Smooth muscle cell (in vitro differentiated cells): ENCODE data around the gene ERMN. TPM values are rescaled to one million over a fixed set of nuclear protein-coding genes. Genes with fewer than 3 reads are reported as not detected.

ENCODE experiments used
- DNase-seq: peaks from one replicate; lab custom pipeline; 2025; ENCODE audit not compliant: unreplicated experiment; lab: John Stamatoyannopoulos, UW
- H2AFZ ChIP-seq: fragments of 200-600 bp; sonication (generic); 2 replicates; pipeline ENCODE4 v1.6.0; 2016; ENCODE audit warnings: antibody characterized with exemption, low read depth, mild to moderate bottlenecking
- H3F3A ChIP-seq: fragments of 200-600 bp; sonication (generic); 2 replicates; pipeline ENCODE4 v1.6.0; 2017; ENCODE audit warnings: antibody characterized with exemption, low read depth
- H3K27ac ChIP-seq: fragments of 200-600 bp; sonication (generic); 2 replicates; pipeline ENCODE4 v1.5.1; 2016; ENCODE audit warnings: low read depth, mild to moderate bottlenecking
- H3K27me3 ChIP-seq: fragments of 200-600 bp; sonication (generic); 2 replicates; pipeline ENCODE4 v1.6.1; 2016; ENCODE audit warnings: low read depth, mild to moderate bottlenecking
- H3K36me3 ChIP-seq: fragments of 200-600 bp; sonication (generic); 2 replicates; pipeline ENCODE4 v1.5.1; 2016; ENCODE audit warnings: low read depth
- H3K4me1 ChIP-seq: fragments of 200-600 bp; sonication (generic); 2 replicates; pipeline ENCODE4 v1.5.1; 2016; ENCODE audit warnings: low read depth
- H3K4me2 ChIP-seq: fragments of 200-600 bp; sonication (generic); 2 replicates; pipeline ENCODE4 v1.6.0; 2016; ENCODE audit warnings: mild to moderate bottlenecking
- H3K4me3 ChIP-seq: fragments of 200-600 bp; sonication (generic); 2 replicates; pipeline ENCODE4 v1.5.1; 2016; ENCODE audit warnings: mild to moderate bottlenecking
- H3K79me2 ChIP-seq: fragments of 200-600 bp; sonication (generic); 2 replicates; pipeline ENCODE4 v1.6.0; 2016; ENCODE audit warnings: low read depth, mild to moderate bottlenecking
- H3K9ac ChIP-seq: fragments of 200-600 bp; sonication (generic); 2 replicates; pipeline ENCODE4 v1.6.0; 2016; ENCODE audit warnings: low read depth
- H3K9me3 ChIP-seq: fragments of 200-600 bp; sonication (generic); replicated peaks from 2 replicates; pipeline ENCODE4 v1.5.1; 2016; ENCODE audit warnings: low read depth
- H4K20me1 ChIP-seq: fragments of 200-600 bp; sonication (generic); 2 replicates; pipeline ENCODE4 v1.6.0; 2016; ENCODE audit warnings: low read depth
- WGBS: methylation state at CpG from one replicate; pipeline ENCODE4 v1.1.7; 2016; ENCODE audit warnings: low lambda C conversion rate; 5-methylcytosine and 5-hydroxymethylcytosine counted together
- polyA plus RNA-seq: library from polyadenylated mRNA; unstranded; fragments of >200 nt; fragmentation: Nextera tagmentation; extraction: Ambion mirVana; gene quantifications from 2 replicates; pipeline ENCODE4 v1.2.1, GENCODE V29; 2016
- total RNA-seq: library from RNA; depleted of rRNA; stranded (reverse); fragments of >200 nt; gene quantifications from 2 replicates; pipeline ENCODE4 v1.2.3, GENCODE V29; 2014
- TF ChIP-seq, protein P1 (sequence below): fragments of 200-600 bp; sonication (generic); IDR thresholded peaks from 2 replicates; pipeline ENCODE4 v1.5.1; 2017; ENCODE audit warnings: borderline replicate concordance, mild to moderate bottlenecking, antibody characterized with exemption; ENCODE audit not compliant: insufficient read depth, poor library complexity, severe bottlenecking

Gene ERMN
- total and polyA plus RNA-seq, 2 experiments from 2014 or later, result not detected

DNA sequence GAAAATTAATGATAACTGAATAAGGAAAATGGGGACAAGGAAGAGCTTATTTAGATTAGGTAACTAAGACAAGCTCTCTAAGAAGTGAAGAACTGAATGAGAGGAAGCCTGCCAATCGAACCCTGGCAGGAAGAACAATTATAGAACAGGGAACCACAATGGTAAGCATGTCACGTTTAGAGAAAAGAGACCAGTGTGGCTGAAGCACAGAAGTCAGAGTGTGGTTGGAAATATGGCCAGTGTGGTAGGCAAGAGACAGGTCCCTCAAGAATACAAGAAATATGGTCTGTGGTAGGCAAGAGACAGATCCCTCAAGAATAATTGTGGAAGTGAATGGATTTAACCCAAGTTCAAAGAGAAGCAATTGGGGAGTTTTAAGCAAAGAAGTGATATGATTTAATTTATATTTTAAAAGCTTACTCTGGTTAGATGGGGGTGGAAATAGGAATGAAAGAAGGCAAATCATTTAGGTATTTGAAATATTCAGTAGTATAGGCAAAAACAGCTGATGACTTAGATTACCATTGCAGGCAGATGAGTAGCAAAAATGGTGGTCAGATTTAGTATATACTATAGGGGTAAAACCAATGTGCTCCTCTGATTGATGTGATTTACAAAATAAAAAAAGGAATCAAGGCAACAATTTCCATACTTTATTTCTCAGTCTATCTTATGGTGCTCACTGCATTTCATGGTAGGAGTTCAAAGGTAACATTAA is 38.8 kb upstream of the ERMN start:
- Histone ChIP-seq H3F3A (no peaks in the 10 kb centered on the region), H3K9me3 (no peaks in the 10 kb centered on the region), H3K27ac (no peak overlapping the region), H3K27me3 (no peaks in the 10 kb centered on the region), H3K36me3 (no peaks in the 10 kb centered on the region), H2AFZ (no peak overlapping the region), H3K9ac (no peak overlapping the region), H3K4me3 (no peak overlapping the region), H3K4me2 (no peak overlapping the region), H4K20me1 (no peaks in the 10 kb centered on the region), H3K79me2 (no peaks in the 10 kb centered on the region), H3K4me1 (no peaks in the 10 kb centered on the region)
- WGBS, result 75% methylated on average over 2 of the region's 2 CpGs
- TF ChIP-seq, protein P1, sequence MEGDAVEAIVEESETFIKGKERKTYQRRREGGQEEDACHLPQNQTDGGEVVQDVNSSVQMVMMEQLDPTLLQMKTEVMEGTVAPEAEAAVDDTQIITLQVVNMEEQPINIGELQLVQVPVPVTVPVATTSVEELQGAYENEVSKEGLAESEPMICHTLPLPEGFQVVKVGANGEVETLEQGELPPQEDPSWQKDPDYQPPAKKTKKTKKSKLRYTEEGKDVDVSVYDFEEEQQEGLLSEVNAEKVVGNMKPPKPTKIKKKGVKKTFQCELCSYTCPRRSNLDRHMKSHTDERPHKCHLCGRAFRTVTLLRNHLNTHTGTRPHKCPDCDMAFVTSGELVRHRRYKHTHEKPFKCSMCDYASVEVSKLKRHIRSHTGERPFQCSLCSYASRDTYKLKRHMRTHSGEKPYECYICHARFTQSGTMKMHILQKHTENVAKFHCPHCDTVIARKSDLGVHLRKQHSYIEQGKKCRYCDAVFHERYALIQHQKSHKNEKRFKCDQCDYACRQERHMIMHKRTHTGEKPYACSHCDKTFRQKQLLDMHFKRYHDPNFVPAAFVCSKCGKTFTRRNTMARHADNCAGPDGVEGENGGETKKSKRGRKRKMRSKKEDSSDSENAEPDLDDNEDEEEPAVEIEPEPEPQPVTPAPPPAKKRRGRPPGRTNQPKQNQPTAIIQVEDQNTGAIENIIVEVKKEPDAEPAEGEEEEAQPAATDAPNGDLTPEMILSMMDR, result no peak
- no peak for DNase-seq

DNA sequence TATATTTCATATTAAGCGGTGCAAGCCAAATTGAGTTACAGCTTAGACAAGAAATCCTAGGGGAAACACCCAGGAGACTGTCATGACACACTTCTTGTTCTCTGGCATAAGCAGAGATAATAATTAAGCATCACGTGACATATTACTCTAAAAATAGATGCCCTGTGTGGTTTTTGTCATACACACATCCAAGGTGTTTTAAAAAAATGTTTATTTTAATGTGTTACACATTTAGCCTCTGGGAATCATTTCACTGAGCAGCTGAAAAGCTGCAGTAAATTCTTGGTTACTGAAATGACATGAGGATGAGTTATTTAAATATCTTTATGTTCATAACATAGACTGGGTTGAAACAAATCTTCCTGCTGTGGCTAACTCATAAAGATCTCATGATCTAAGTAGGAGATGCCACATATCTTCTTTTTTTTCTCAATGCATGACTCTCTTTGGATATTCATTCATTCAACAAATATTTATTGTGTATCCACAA is 38.0 kb upstream of the ERMN start:
- Histone ChIP-seq H3K9me3 (no peaks in the 10 kb centered on the region), H3F3A (no peaks in the 10 kb centered on the region), H3K4me1 (no peaks in the 10 kb centered on the region), H2AFZ (no peak overlapping the region), H4K20me1 (no peaks in the 10 kb centered on the region), H3K79me2 (no peaks in the 10 kb centered on the region), H3K9ac (no peak overlapping the region), H3K4me2 (no peak overlapping the region), H3K27ac (no peak overlapping the region), H3K27me3 (no peaks in the 10 kb centered on the region), H3K4me3 (no peak overlapping the region), H3K36me3 (no peaks in the 10 kb centered on the region)
- TF ChIP-seq, protein P1, result no peak
- no peak for DNase-seq
- WGBS, result 73% methylated on average over 2 of the region's 2 CpGs

DNA sequence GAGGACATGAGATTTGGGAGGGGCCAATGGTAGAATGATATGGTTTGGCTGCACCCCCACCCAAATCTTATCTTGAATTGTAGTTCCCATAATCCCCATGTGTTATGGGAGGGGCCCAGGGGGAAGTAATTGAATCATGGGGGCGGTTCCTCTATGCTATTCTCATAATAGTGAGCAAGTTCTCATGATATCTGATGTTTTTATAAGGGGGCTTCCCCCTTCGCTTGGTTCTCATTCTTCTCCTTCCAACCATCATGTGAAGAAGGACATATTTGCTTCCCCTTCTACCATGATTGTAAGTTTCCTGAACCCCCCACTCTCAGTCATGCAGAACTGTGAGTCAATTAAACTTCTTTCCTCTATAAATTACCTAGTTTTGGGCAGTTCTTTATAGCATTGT is 37.0 kb upstream of the ERMN start:
- H3K79me2 ChIP-seq, result no peaks in the 10 kb centered on the region
- no peak overlapping the region for H2AFZ ChIP-seq
- no peaks in the 10 kb centered on the region for H3K9me3 ChIP-seq
- no peaks in the 10 kb centered on the region for H4K20me1 ChIP-seq
- no peaks in the 10 kb centered on the region for H3K4me1 ChIP-seq
- TF ChIP-seq, protein P1, result no peak
- WGBS, result 85% methylated on average over 2 of the region's 2 CpGs
- H3K36me3 ChIP-seq, result no peaks in the 10 kb centered on the region
- no peak overlapping the region for H3K27ac ChIP-seq
- no peak overlapping the region for H3K9ac ChIP-seq
- DNase-seq, result no peak
- no peak overlapping the region for H3K4me2 ChIP-seq
- H3F3A ChIP-seq, result no peaks in the 10 kb centered on the region
- no peak overlapping the region for H3K4me3 ChIP-seq
- no peaks in the 10 kb centered on the region for H3K27me3 ChIP-seq

DNA sequence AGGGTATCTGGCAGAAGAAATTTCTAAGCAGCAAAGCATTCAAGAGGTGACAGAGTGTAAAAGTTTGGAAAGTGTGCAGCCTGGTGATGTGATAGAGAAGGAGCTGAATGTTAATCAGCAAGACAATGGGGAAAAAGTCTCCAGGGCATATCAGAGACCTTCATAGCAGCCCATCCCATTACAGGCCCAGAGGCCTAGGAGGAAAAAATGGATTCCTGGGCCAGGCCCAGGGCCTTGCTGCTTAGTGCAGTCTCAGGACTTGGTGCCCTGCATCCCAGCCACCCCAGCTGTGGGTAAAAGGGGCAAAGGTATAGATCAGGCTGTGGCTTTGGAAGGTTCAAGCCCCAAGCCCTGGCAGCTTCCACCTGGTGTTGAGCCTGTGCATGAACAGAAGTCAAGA is 35.9 kb upstream of the ERMN start:
- no peaks in the 10 kb centered on the region for H3F3A ChIP-seq
- no peak overlapping the region for H3K9ac ChIP-seq
- H3K9me3 ChIP-seq, result no peaks in the 10 kb centered on the region
- TF ChIP-seq, protein P1, result no peak
- H3K4me3 ChIP-seq, result no peak overlapping the region
- H3K4me1 ChIP-seq, result no peaks in the 10 kb centered on the region
- H4K20me1 ChIP-seq, result no peaks in the 10 kb centered on the region
- H2AFZ ChIP-seq, result no peak overlapping the region
- no peak for DNase-seq
- no peak overlapping the region for H3K4me2 ChIP-seq
- no peaks in the 10 kb centered on the region for H3K27me3 ChIP-seq
- no peak overlapping the region for H3K27ac ChIP-seq
- H3K36me3 ChIP-seq, result no peaks in the 10 kb centered on the region
- H3K79me2 ChIP-seq, result no peaks in the 10 kb centered on the region
